ENCODE data around the gene C8A. TPM values are rescaled to one million over a fixed set of nuclear protein-coding genes. Genes with fewer than 3 reads are reported as not detected.

The C8A gene
- total RNA-seq, 1 donor, result not detected

DNA sequence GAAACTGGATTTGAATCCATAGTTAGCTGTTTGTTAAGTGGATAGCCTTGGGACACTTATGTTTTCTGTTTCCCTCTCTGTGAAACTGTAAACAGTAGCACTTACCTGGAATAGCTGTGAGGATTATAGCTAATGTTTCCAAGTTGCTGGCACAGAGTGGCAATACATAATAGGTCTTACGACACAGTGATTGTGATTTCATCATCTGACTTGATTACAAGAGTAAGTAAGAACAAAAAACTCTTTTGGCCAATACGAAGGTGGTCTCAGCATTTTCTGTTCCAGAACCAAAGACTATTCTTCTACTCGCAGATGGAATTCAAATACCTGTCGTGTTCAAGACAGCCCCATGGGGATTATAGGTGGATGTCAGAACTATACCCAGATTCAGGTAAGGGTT, 109.1 kb downstream of the C8A start:
- H3K4me3 ChIP-seq (ENCODE audit: low read depth, low read length), result no peak overlapping the region
- TF ChIP-seq, protein P1, sequence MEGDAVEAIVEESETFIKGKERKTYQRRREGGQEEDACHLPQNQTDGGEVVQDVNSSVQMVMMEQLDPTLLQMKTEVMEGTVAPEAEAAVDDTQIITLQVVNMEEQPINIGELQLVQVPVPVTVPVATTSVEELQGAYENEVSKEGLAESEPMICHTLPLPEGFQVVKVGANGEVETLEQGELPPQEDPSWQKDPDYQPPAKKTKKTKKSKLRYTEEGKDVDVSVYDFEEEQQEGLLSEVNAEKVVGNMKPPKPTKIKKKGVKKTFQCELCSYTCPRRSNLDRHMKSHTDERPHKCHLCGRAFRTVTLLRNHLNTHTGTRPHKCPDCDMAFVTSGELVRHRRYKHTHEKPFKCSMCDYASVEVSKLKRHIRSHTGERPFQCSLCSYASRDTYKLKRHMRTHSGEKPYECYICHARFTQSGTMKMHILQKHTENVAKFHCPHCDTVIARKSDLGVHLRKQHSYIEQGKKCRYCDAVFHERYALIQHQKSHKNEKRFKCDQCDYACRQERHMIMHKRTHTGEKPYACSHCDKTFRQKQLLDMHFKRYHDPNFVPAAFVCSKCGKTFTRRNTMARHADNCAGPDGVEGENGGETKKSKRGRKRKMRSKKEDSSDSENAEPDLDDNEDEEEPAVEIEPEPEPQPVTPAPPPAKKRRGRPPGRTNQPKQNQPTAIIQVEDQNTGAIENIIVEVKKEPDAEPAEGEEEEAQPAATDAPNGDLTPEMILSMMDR (IDR thresholded peaks at IDR 0.05; ENCODE audit: insufficient read depth, low read length), result no peak
- peak; percentile 31 for DNase-seq (ENCODE audit: low read depth)

DNA sequence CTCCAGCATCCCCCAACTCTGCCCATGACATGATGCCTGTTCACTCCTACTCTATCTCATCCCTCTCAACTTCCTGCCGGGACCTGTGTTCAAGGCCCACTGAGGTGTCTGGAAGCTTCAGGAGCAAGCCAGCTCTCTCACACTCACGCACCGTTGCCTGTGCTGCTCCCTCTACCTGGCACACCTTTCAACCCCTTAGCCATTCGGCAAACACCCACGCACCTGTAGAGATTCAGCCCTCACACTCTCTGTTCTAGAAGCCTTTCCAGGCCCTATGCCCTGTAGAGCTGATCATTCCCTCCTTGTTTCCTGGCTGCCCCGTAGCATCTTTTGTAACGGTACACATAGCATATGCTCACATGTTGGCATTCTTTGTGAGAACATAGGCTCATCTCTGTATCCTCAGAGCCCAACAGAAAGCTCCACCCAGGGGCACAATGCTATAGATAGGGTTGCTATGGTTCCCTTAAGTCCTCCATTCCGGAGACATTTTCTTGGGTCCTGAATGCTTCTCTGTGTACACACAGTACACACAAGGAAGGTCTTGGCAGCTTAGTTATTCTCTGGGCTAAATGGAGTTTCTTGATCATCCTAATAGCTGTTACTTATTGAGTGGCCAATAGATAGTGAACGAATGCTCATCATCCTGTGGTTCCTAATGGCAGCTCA, 109.9 kb downstream of the C8A start:
- TF ChIP-seq, protein P1 (IDR thresholded peaks at IDR 0.05; ENCODE audit: insufficient read depth, low read length), result no peak
- no peak for DNase-seq (ENCODE audit: low read depth)
- no peak overlapping the region for H3K4me3 ChIP-seq (ENCODE audit: low read depth, low read length)

DNA sequence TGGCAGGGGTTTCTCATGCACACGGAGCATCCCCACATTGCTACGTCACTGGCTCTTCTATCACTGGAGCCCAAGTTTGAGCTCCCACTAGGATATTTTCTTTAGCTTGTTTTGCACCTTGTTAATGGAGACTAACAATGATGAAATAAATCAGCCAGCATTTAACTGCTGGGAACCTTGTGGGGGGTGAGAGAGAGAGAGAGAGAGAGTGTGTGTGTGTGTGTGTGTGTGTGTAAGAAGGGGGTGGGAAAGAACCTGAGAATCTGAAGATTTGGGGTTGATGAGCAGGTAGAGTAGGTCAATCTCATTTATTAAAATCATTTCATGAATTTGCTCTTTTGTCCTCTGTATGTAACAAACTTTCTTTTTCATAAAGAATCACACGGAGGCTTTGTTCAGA, 110.6 kb downstream of the C8A start:
- H3K4me3 ChIP-seq (ENCODE audit: low read depth, low read length), result no peak overlapping the region
- no peak for DNase-seq (ENCODE audit: low read depth)
- TF ChIP-seq, protein P1 (IDR thresholded peaks at IDR 0.05; ENCODE audit: insufficient read depth, low read length), result no peak

DNA sequence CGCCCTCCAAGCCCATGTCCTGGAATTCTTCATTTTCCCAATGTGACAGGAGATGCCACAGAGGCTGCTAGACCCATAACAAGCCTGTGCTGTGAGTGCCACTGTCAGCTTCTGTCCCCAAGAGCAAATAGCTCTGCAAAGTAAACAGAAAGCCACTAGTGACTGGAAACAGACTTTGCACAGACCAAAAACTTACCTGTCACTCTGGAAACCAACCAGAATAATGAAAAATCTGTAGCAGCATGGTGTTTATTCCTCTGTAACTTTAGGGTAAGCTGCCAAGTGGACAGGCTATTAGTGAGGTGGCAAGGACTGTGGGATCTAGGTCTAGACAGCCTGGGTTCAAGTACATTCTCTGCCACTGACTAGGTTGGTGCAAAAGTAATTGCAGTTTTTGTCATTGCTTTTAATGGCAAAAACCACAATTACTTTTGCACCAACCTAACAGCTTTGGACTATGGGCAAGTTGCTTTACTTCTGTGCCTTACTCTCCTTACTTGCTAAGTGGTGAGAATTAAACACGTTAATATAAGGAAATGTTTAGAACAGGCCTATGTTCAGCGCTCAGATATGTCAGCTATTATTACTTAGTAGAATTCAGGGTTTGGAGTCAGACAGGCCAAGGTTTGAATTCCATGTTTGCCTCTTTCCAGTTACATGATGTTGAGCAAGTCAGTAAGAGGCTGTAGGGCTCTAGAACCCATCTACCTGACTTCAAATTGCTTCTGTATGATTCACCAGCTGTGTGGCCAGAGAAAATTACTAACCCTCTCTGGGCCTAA, 111.5 kb downstream of the C8A start, which contains the start of gene C8B:
Gene C8B, minus strand, starts transcription at position 100 of the 782 bp plus-strand sequence. Its CDS starts 67 bp downstream, at position 33.
- no peak for DNase-seq (ENCODE audit: low read depth)
- TF ChIP-seq, protein P1 (IDR thresholded peaks at IDR 0.05; ENCODE audit: insufficient read depth, low read length), result no peak
- H3K4me3 ChIP-seq (ENCODE audit: low read depth, low read length), result no peak within 1 kb of the TSS

DNA sequence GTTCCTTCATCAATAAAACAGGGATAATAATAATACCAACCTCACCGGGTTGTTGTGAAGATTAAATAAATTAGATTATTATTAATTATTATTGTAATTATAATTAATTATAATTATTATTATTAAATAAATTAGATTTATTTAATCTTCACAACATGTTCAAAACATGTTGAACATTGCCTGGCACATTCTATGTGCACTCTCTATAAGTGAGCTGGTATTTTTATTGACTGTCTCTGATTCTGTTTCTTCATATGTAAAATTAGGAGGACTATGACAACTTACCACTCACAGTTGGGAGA, 112.1 kb downstream of the C8A start:
- H3K4me3 ChIP-seq (ENCODE audit: low read depth, low read length), result no peak overlapping the region
- DNase-seq (ENCODE audit: low read depth), result no peak
- TF ChIP-seq, protein P1 (IDR thresholded peaks at IDR 0.05; ENCODE audit: insufficient read depth, low read length), result no peak

DNA sequence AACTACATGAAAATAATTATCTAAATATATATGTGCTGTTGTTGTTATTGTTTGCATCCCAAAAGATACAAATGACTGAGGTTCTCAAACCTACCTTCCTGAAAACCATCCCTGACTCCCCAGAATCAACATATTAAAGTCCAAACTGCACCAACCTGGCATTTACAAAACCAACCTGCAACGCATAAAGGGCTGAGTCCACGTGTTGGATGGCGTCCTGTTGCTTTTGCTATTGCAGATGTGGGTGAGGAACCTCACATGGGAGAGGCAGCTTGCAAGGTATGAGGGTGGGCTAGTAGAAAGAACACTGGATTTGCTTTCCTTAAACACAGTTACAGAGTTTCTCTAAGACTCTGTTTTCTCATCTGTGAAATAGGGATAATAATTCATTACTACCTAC, 112.8 kb downstream of the C8A start:
- DNase-seq (ENCODE audit: low read depth), result no peak
- TF ChIP-seq, protein P1 (IDR thresholded peaks at IDR 0.05; ENCODE audit: insufficient read depth, low read length), result no peak
- H3K4me3 ChIP-seq (ENCODE audit: low read depth, low read length), result no peak overlapping the region

Other genes starting within 250 kb of the C8A start
- 0.16 and 3.7 TPM in 2 replicates for gene PRKAA2, start 209.5 kb upstream of the C8A start, total RNA-seq (ENCODE audit: low replicate concordance)
- not detected in 2 replicates for gene FYB2, start 35.4 kb upstream of the C8A start, total RNA-seq (ENCODE audit: low replicate concordance)
- gene C8B, start 111.2 kb downstream of the C8A start, total RNA-seq (ENCODE audit: low replicate concordance), result not detected in 2 replicates